Endothelial cell of umbilical vein (primary cell): ENCODE measurements around the gene RNF32. TPM values are rescaled to one million over a fixed set of nuclear protein-coding genes. Genes with fewer than 3 reads are reported as not detected.

ENCODE experiments used
- Bru-seq: library from RNA; stranded (reverse); fragments of 400-500 nt; gene quantifications from one replicate; lab custom pipeline; 2021; lab: Mats Ljungman, UMichigan
- BruChase-seq, 2 experiments: library from RNA; stranded (reverse); fragments of 400-500 nt; gene quantifications; one replicate each; lab custom pipeline; 2021; lab: Mats Ljungman, UMichigan
- BruUV-seq: library from RNA; stranded (reverse); fragments of 400-500 nt; replicated peaks from 2 replicates; lab custom pipeline; 2021; lab: Mats Ljungman, UMichigan
- CTCF ChIA-PET: fragments of 300-600, 350-600 bp; sonication (Branson Sonifier 250); formaldehyde crosslinking; loops from one replicate; lab custom pipeline; 2021; ENCODE audit warnings: antibody characterized with exemption, inconsistent platforms; lab: Charles Lee
- POLR2A ChIA-PET: fragments of 300-600, 350-600 bp; sonication (Branson Sonifier 250); formaldehyde crosslinking; loops from one replicate; lab custom pipeline; 2021; ENCODE audit warnings: antibody characterized with exemption, inconsistent platforms; lab: Charles Lee
- DNase-seq: peaks from one replicate; pipeline ENCODE4 v3.0.0-alpha.2; 2011; ENCODE audit warnings: low read depth, low spot score
- FAIRE-seq: peaks from 2 replicates; lab custom pipeline; 2011; peaks lifted over from hg19 to GRCh38; lab: Jason Lieb, UNC
- H2AFZ ChIP-seq: 2 replicates; pipeline ENCODE4 v1.6.0; 2012; ENCODE audit warnings: low read depth, low read length, control low read depth, inconsistent platforms
- H3K27ac ChIP-seq: 2 replicates; pipeline ENCODE4 v1.5.1; 2011; ENCODE audit warnings: low read depth, mild to moderate bottlenecking, control low read depth, low read length, moderate library complexity; ENCODE audit not compliant: insufficient read depth
- H3K27me3 ChIP-seq, 2 experiments: 2 replicates each; pipeline versions ENCODE4 v1.6.0 to v1.6.1; 2011; ENCODE audit warnings: low read length in 2 of 2, mixed read lengths in 1 of 2; ENCODE audit not compliant: control insufficient read depth in 2 of 2, insufficient read depth in 2 of 2
- H3K36me3 ChIP-seq, 2 experiments: 2 replicates in 1 of 2; 3 replicates in 1 of 2; pipeline ENCODE4 v1.5.1; 2011; ENCODE audit warnings: low read length in 2 of 2, mild to moderate bottlenecking in 1 of 2, moderate library complexity in 1 of 2; ENCODE audit not compliant: control insufficient read depth in 2 of 2, insufficient read depth in 2 of 2; ENCODE audit errors: extremely low read depth in 1 of 2
- H3K4me1 ChIP-seq: 3 replicates; pipeline ENCODE4 v1.5.1; 2011; ENCODE audit warnings: mild to moderate bottlenecking, low read length; ENCODE audit not compliant: control insufficient read depth, insufficient read depth; ENCODE audit errors: extremely low read depth
- H3K4me2 ChIP-seq: 2 replicates; pipeline ENCODE4 v1.6.1; 2011; ENCODE audit warnings: low read length, control low read depth, mixed read lengths; ENCODE audit not compliant: insufficient read depth
- H3K4me3 ChIP-seq, 3 experiments: fragments of 200-600 bp in 1 of 3; sonication (generic), shearing (Covaris generic) in 1 of 3; replicated peaks in 1 of 3; 2 replicates each; pipeline ENCODE4 v1.5.1; 2011 to 2016; ENCODE audit warnings: control low read depth in 3 of 3, low read length in 3 of 3, mild to moderate bottlenecking in 2 of 3, inconsistent platforms in 1 of 3, low read depth in 1 of 3, moderate library complexity in 1 of 3; ENCODE audit not compliant: insufficient read depth in 1 of 3
- H3K79me2 ChIP-seq: 2 replicates; pipeline ENCODE4 v1.6.0; 2012; ENCODE audit warnings: low read length, inconsistent platforms; ENCODE audit not compliant: control insufficient read depth, insufficient read depth
- H3K9ac ChIP-seq: replicated peaks from 2 replicates; pipeline ENCODE3; 2011; ENCODE audit warnings: low read length, control low read depth; ENCODE audit not compliant: insufficient read depth; ENCODE audit errors: extremely low read depth
- H3K9me1 ChIP-seq: replicated peaks from 3 replicates; pipeline ENCODE4 v1.6.0; 2011; ENCODE audit warnings: mild to moderate bottlenecking, low read length; ENCODE audit not compliant: control insufficient read depth, insufficient read depth; ENCODE audit errors: extremely low read depth
- H3K9me3 ChIP-seq: replicated peaks from 2 replicates; pipeline ENCODE4 v1.5.1; 2012; ENCODE audit warnings: low read length, inconsistent platforms; ENCODE audit not compliant: control insufficient read depth, insufficient read depth
- H4K20me1 ChIP-seq: replicated peaks from 2 replicates; pipeline ENCODE3; 2011; ENCODE audit warnings: mild to moderate bottlenecking, low read length; ENCODE audit not compliant: control insufficient read depth, insufficient read depth; ENCODE audit errors: extremely low read depth
- CTCF ChIP-seq, 2 donors: IDR thresholded peaks; 1 replicate in 1 of 2; 2 replicates in 1 of 2; pipeline ENCODE4 v1.5.1; 2011; ENCODE audit warnings: low read length in 2 of 2, mild to moderate bottlenecking in 2 of 2, moderate library complexity in 2 of 2, control low read depth in 1 of 2, inconsistent platforms in 1 of 2, low read depth in 1 of 2; ENCODE audit not compliant: insufficient read depth in 1 of 2; ENCODE audit errors: extremely low read depth in 1 of 2
- EZH2 ChIP-seq: IDR thresholded peaks from 2 replicates; pipeline ENCODE4 v1.6.1; 2012; ENCODE audit warnings: borderline replicate concordance, low read depth, mild to moderate bottlenecking, moderate library complexity, low read length, inconsistent platforms; ENCODE audit not compliant: severe bottlenecking
- MAX ChIP-seq: IDR thresholded peaks from 2 replicates; pipeline ENCODE4 v1.6.1; 2011; ENCODE audit not compliant: insufficient read depth, insufficient read length
- MYC ChIP-seq: IDR thresholded peaks from one replicate; pipeline ENCODE4 v1.6.1; 2011; ENCODE audit warnings: mild to moderate bottlenecking, low read depth, low read length
- POLR2A ChIP-seq: IDR thresholded peaks from 2 replicates; pipeline ENCODE4 v1.6.1; 2012; ENCODE audit warnings: low read depth, mild to moderate bottlenecking, control low read depth, low read length
- POLR2AphosphoS5 ChIP-seq: IDR thresholded peaks from 2 replicates; pipeline ENCODE4 v1.6.1; 2012; ENCODE audit warnings: low read depth, mild to moderate bottlenecking, control low read depth, low read length, moderate library complexity; ENCODE audit not compliant: insufficient read depth
- dilution Hi-C: fragments of 300-500 bp; cut with MboI; formaldehyde crosslinking; loops from one replicate; pipeline ENCODE4 v1.15.0; 2019; ENCODE audit warnings: low sequenced_read_pairs; ENCODE audit not compliant: extremely low pct_ligation_motif_present
- intact Hi-C: fragments of 100-400 bp; cut with micrococcal nuclease; formaldehyde crosslinking; loops from one replicate; pipeline ENCODE4 v1.10.0; 2022
- long read RNA-seq: library from polyadenylated mRNA; stranded (forward); transcript quantifications from one replicate; pipeline ENCODE4 v2.0.0, GENCODE V29; 2021
- polyA minus RNA-seq, 3 experiments: library from RNA; depleted of rRNA, polyadenylated mRNA; stranded (reverse); fragments of >200 nt; gene quantifications; 1 replicate in 1 of 3; 2 replicates in 2 of 3; pipeline ENCODE4 v1.2.3, GENCODE V29; 2011
- polyA plus RNA-seq, 4 experiments: library from polyadenylated mRNA; depleted of rRNA in 3 of 4; stranded (reverse) in 3 of 4; unstranded in 1 of 4; fragments of >200 nt; gene quantifications; 2 replicates each; pipeline versions ENCODE4 v1.2.1 to v1.2.3, GENCODE V29; 2011 to 2012; ENCODE audit warnings: missing spikeins in 1 of 4
- total RNA-seq: library from RNA; stranded (reverse); gene quantifications from 2 replicates; pipeline ENCODE4 v1.2.3, GENCODE V29; 2021

Gene RNF32
- total RNA-seq = not detected in 2 replicates
- polyA plus RNA-seq = 0.14 TPM in 1 of 2 replicates, not detected in the other
- 0.11 and 0.17 TPM in 2 replicates for polyA plus RNA-seq (2011; cell fraction: cytosol; rRNA removed)
- 0.17 and 0.46 TPM in 2 replicates for polyA plus RNA-seq (2011; cell fraction: nucleus; rRNA removed)
- 0.50 and 0.70 TPM in 2 replicates for polyA plus RNA-seq (2012)
- 0.56 TPM in 1 of 2 replicates, not detected in the other for polyA minus RNA-seq
- not detected for polyA minus RNA-seq (2011; cell fraction: cytosol; rRNA and poly(A)+ RNA removed)
- not detected in 2 replicates for polyA minus RNA-seq (2011; cell fraction: nucleus; rRNA and poly(A)+ RNA removed)
- percentile 18 among the genes with signal in this experiment for Bru-seq, nascent RNA
- BruChase-seq, experiment 1, labeled RNA remaining after a 6-hour chase = percentile 11 among the genes with signal in this experiment
- percentile 16 among the genes with signal in this experiment for BruChase-seq, experiment 2, labeled RNA remaining after a 2-hour chase
- long read RNA-seq = 0 reads

- peak within 1 kb of the TSS; percentile 88 for H3K9ac ChIP-seq
- BruUV-seq = no TSS peak
- peak within 1 kb of the TSS; percentile 87 for H3K4me2 ChIP-seq
- H3K27me3 ChIP-seq = peaks cover 2 to 6% of the 10 kb centered on the region in 2 experiments
- dilution Hi-C loops (no loop called here), intact Hi-C loops (loop anchor here (2.0 to 10.0 kb wide), 4 partner anchors 32 to 836 kb away; partner anchors contain the start of gene UBE3C)
- H2AFZ ChIP-seq = peak within 1 kb of the TSS; percentile 83
- peak within 1 kb of the TSS; percentile 57 to 82 (median 77) for H3K4me3 ChIP-seq
- H3K9me3 ChIP-seq = no peaks in the 10 kb centered on the region
- no peaks in the 10 kb centered on the region for H3K79me2 ChIP-seq
- CTCF ChIA-PET = interaction anchor here (1.0 kb wide), 1 partner anchor 830 kb away, joined by 3 read pairs; no protein-coding TSS in a partner anchor
- FAIRE-seq (peak; percentile 90), DNase-seq (peak; percentile 90)
- H3K27ac ChIP-seq = peak within 1 kb of the TSS; percentile 71
- H3K4me1 ChIP-seq = peaks cover 4% of the 10 kb centered on the region
- no peaks in the 10 kb centered on the region for H3K9me1 ChIP-seq
- POLR2A ChIA-PET = no interaction called here
- TF ChIP-seq MAX = peak; percentile 57
- TF ChIP-seq POLR2A = peak; percentile 60
- no peak for TF ChIP-seq EZH2
- TF ChIP-seq POLR2AphosphoS5 = peak; percentile 53
- TF ChIP-seq CTCF (IDR thresholded peaks at IDR 0.05; ENCODE audit: extremely low read depth in 1 of 2, insufficient read depth in 1 of 2, low read depth in 1 of 2, low read length in 2 of 2) = no peak
- TF ChIP-seq MYC = no peak
- no peaks in the 10 kb centered on the region for H4K20me1 ChIP-seq
- no peaks in the 10 kb centered on the region for H3K36me3 ChIP-seq
Observed at GRCh38 chr7:156640257-156640948, at the start of gene RNF32. RNF32 (plus strand) TSS chr7:156640774; CDS start chr7:156643878, 3,104 bp downstream.
